H1 (cell line): ENCODE results near the gene TDRD6. TPM values are rescaled to one million over a fixed set of nuclear protein-coding genes. Genes with fewer than 3 reads are reported as not detected.

Experiments used
- CHD2 ChIP-seq: IDR thresholded peaks from 2 replicates; pipeline ENCODE4 v1.6.1; 2012; ENCODE audit warnings: low read length, improper control_type of control experiment
- polyA plus RNA-seq, 7 experiments: library from polyadenylated mRNA; depleted of rRNA in 3 of 7; stranded (reverse) in 5 of 7; unstranded in 2 of 7; fragments of >200 nt in 5 of 7; fragments of 200-250 nt in 2 of 7; gene quantifications; 1 replicate in 5 of 7; 2 replicates in 1 of 7; 4 replicates in 1 of 7; pipeline versions ENCODE4 v1.2.1 to v1.2.3, GENCODE V29; 2011 to 2013; ENCODE audit warnings: missing spikeins in 2 of 7, mixed read lengths in 2 of 7
- total RNA-seq: library from RNA; stranded (reverse); fragmentation: NEBNext Ultra II Directional; extraction: Animal tissue kit (Norgen Biotek cat#: 25700); gene quantifications from 2 replicates; pipeline ENCODE4 v1.2.1, GENCODE V29; 2021

TDRD6 gene
- total and polyA plus RNA-seq, 2 of the 8 experiments (the other 6 are each of a cell fraction or from before 2014, with no cell fraction given) = 0.06 to 0.19 TPM

GRCh38 chr6:46733341-46733801 lies 45.7 kb downstream of the TDRD6 start (continued):
- TF ChIP-seq CHD2 = no peak
